Erythroblast (primary cell): ENCODE results near the gene ANKRD52.

Source experiments
- GATA1 ChIP-seq: IDR thresholded peaks from 2 replicates; pipeline ENCODE4 v1.6.1; 2011; ENCODE audit warnings: low read depth, mild to moderate bottlenecking, control low read depth, low read length, moderate library complexity
- POLR2A ChIP-seq: IDR thresholded peaks from 2 replicates; pipeline ENCODE4 v1.6.1; 2011; ENCODE audit warnings: mild to moderate bottlenecking, low read length

GRCh38 chr12:56267443-56268071, 9.4 kb upstream of the ANKRD52 start:
- TF ChIP-seq POLR2A (no peak), GATA1 (no peak)
